GM19239 (cell line): Measurements from ENCODE around the gene NEDD4.
A peak's percentile ranks its signal among the peaks of the same experiment; 100 is the strongest.
"Not testable (repeated sequence)": the region's sequence is repeated elsewhere in the genome, so short reads cannot be mapped to it uniquely, and the experiment has no call there.

Experiments used
- DNase-seq: peaks from one replicate; pipeline ENCODE4 v3.0.0; 2011; ENCODE audit warnings: low spot score; ENCODE audit not compliant: insufficient read length
- FAIRE-seq: peaks from 2 replicates; lab custom pipeline; 2011; peaks lifted over from hg19 to GRCh38; lab: Jason Lieb, UNC

Gene NEDD4

DNA sequence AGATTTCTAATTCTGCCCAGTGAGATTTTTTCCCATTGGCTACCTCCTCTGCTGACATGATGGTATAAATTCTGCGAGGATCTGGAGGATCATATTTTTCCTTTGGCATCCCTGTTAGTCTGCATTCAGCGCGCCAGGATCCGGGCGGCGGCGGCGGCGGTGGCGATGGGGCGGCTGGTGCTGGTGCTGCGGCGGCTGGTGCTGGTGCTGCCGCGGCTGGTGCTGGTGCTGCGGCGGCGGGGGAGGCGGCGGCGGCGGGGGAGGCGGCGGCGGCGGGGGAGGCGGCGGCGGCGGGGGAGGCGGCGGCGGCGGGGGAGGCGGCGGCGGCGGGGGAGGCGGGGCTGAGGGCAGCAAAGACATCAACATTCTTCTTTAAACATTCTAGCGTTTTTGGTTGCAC, 13.6 kb upstream of the NEDD4 start:
- FAIRE-seq: not testable (repeated sequence)

DNA sequence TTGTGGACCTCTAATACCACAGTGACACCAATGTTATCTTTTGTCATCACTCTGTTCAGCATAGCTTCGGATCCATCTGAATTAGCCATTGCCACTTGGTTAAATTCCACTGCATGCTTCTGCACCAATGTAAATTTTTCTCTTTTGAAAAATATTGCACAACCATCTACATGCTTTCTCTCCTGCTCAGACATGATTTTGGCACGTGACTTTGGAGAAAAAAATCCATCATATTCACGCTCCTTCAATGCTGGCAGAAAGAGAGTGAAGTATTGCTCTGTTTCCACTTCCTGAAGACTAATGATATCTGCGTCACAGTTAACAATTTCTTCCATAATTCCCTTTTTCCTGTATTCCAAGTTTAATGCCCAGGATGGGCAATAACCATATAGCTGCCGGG, 13.0 kb upstream of the NEDD4 start:
- DNase-seq, FAIRE-seq: not testable (repeated sequence)

More for the DNA sequence above, 13.6 kb upstream of the NEDD4 start:
- DNase-seq: not testable (repeated sequence)

DNA sequence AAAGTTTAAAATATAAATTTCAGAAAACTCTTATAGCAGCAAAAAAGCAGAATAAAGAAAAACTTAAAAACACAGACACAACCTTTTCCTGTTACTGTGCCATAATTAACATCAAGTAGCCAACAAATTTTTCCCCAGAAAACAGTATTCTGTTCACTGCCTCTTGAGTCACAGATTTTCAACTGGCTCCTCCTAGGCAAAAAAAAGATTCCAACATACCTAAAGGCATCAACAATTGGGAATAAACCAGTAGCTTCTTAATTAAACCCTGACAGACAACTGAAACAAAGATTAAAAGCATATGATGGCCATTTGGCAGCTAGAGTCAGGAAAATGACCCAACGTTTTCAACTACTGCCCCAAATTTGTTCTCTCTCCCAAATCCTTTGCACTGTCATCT, 10.9 kb upstream of the NEDD4 start:
- FAIRE-seq, DNase-seq: not testable (repeated sequence)

DNA sequence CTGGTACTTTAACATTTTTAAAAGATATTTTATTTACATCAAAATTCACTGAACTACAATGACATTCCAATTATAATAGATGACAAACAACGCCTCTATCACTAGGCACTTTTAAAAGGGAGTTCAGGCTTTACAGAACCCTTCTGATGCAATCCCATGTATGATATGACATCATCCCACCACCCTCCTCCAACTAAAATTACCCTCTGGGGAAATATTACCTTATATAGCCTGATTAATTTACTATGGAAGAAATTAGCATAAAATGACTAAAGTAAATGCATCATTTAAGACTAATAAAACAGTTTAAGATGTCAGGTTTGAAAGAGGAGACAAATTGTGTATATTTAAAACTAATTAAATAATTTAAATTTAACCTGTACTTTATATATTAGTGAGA, 10.4 kb upstream of the NEDD4 start:
- DNase-seq, FAIRE-seq: not testable (repeated sequence)

DNA sequence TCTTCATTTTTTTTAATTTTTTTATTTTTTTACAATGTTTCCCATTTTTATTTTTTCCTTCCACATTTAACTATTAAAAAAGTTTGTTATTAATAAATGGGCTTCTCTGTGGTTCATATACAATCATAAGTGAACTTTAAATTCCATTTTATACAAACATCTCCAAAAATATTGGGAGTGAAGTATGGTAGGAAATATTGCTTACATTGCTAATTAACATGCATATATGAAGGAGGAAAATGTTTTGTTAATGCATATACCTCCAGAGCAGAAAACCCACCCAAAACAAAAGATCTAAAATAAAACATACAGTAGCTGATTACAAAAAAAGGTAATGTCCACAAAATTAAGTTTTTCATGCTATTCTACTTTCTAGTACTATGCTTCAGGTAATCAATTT, 9.9 kb upstream of the NEDD4 start:
- FAIRE-seq, DNase-seq: not testable (repeated sequence)

DNA sequence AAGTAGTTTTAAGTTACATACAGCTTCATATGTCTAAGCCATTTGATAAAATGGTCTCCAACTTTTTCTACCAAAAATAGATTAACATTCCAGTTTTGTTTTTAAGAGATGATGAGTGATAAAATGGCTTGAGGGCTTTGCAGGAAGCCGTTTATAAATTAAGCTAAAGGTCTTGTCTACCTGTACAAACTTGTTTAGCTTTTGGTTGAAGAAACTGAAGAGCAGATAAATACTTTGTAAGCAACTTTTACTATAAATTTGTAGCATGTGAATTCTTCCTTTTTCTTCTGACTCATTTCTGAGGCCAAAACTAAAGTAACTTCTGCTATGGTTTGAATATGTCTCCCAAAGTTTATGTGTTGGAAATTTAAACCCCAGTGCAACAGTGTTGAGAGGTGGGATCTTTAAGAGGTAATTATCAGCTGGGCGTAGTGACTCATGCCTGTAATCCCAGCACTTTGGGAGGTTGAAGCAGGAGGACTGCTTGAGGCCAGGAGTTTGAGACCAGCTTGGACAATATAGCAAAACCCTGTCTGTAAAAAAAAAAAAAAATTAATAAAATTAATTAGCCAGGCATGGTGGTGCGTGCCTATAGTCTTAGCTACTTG, 8.2 kb upstream of the NEDD4 start:
- FAIRE-seq (no peak), DNase-seq (no peak)

DNA sequence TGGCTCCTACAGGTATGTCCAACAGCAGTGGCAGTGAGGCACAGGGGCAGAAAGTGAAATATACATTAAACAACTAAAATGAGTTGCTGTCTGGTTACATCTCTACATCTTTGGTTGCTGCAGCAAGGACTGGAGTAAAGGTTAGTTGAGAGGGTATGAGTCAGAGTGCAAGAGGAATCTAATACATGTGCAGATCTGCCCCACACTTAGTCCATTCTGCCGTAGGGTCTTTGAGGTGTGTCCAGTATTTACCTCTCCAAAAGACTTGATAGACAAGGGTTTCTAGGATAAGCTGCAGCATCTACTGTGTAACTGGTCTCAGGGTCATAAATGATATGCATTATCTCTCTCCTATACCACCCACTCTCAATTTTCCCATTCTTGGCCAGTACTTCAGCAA, 6.2 kb upstream of the NEDD4 start:
- FAIRE-seq (no peak), DNase-seq (no peak)

DNA sequence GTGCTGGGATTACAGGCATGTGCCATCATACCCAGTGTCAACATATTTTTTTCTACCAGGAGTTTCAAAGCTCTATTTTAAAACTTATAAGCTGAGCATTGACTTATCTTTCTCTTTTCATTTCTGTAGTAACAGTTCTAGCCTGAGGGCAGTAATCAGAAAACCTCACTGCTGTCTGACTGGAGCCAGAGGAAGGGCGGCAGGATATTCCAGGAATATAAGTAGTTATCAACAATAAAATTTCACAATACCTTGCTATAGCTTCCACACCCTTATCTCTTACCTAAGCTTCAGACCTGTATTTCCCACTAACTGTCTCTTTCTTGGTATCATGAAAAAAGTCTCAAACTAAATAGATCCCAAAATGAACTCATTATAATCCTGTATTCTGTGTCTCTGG, 5.1 kb upstream of the NEDD4 start:
- DNase-seq (no peak), FAIRE-seq (no peak)

DNA sequence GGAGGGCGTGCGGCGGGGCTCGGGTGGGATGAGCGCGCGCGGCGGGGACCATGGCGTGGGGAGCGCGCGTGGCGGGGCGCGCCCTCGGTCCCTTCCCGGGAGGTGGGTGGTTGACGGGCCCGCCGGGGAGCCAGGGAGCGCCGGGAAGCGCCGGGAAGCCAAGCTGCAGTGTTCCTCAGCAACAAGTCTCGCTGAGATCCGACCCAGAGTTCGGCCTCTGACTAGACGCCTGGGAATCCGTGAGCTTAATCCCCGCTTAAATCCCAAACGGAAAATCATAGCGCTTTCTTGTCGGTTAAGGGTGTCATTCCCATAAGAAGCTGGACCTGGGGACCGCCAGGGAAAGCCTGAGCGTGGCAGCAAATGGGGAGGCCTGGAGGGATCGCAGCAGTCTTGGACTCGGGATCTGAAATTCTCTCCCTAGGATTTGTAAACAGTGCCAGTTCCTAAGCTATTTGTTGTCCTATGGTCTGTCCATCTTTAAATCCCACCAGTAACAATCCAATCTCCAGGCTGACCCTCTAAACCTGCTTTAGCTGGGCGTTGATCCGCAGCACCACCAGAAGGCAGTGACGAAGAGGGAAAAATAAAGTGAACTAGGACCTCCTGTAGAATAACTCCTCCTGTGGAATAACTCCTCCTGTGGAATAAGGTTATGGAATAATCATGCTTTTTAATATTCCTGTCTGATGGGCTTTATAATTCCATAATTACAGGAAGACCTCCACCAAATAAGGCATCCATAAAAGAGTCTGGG, 570 bp upstream of the NEDD4 start:
- no peak for DNase-seq
- FAIRE-seq: peak; percentile 60

DNA sequence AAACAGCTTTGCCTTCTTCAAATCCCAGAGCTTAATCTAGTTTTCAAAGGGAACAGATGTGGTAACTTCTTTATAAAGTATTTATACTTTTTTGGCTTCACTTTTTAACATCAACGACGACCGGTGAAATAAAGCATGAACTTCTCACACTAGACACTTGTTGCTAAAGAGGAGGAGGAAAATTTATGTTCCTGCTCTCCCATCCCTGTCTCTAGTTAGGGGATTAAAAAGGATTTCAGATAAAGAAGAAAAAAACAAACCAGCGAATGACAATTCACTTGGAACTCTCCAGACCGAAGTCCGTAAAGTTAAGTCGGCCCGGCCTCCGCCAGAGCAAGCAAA, 672 bp downstream of the NEDD4 start:
- DNase-seq (no peak), FAIRE-seq (peak; percentile 74)

DNA sequence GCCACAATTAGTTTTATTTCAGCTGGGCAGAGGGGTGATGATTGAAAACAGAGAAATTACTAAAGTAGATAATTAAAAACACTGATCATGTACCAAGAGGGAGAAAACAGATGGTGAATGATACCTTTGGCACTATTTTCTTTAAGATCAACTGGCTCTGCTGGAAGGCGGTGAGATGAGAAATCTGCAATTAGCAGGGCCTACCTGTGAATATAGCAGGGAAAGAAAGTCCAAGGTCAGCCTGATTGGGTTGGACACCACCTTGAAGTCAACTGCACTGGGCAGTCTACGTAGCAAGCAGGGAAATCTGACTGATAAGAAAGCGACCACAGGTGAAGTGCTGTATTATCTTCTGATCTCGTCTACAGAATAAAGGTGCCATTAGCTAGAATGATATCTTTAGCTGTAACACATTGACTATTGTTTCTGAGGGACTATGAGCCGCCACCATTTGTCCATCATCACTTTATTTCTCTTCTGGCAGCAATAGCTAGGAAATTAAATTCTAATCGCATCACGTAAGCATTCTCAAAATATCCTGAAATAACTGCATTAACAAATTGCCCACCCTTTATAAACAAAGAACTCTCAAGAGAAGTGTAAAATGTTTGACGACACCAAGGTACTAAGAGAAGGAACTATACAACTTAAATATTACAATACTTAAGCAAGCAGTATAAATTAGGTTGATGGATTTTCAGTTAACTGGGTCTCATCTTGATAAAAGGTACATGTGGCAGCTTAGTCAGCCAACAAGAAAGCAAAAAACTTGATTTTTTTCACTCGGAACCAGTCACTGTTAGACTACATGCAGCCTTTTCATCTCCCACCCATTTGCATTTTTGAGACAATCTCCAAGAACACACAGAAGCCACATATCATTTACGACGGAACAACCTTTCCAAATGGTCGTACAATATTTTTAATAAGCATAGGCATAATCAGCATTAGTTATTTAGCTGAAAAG, 1.3 kb downstream of the NEDD4 start:
- no peak for DNase-seq
- no peak for FAIRE-seq

DNA sequence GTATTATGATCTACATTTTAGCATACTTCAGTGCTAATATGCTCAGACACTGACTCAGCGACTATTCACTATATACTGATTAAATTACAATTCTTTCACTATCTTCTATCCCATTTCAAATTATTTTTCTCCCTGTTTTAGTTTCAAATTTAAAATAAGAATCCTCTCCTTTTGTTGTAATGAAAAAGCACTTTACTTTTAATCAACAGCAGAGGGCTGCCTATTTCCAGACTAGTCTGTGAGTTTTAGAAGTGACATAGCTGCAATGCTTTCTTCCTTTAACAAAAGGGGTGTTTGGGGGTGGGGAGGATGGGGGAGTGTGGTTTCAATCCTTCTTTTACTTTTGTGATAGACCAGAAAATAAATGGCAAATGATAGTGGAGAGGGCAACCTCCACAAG, 2.4 kb downstream of the NEDD4 start:
- FAIRE-seq (no peak), DNase-seq (no peak)

DNA sequence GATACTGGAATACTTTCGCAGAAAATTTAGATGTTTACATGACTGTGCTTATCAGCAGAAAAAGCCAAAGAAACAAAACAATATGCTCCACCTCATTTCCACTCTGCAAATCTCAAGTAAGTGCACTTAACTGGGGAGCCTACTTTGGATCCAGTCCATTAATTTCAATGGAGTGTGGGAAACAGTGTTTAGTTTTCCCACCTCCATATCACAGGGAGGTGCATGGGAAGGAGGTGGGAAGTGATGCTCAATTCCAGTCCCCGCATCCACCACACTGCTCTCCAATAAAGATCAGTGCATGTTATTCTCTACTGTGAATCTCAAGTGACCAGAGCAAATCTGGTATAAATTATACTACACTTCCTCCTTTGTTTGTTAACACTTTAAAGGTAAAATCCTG, 2.9 kb downstream of the NEDD4 start:
- DNase-seq (no peak), FAIRE-seq (no peak)

DNA sequence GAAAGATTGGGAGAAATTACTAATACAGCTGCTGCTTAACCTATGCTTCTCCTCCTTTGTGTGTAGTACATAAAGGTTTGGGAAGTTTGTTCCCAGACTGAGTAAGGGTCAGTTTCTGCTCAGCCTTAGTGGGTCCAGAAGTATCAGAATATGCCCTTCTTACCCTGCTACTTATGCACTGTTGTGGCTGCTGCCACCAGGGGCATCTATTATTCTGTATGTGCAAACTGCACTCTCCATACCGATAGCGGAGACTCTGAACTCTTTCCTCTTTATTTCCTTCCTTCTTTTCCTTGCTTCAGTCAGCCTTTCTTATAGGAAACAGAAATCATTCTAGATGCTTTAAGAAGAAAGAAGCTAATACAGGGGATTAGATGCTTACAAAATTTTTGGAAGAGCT, 4.0 kb downstream of the NEDD4 start:
- no peak for FAIRE-seq

DNA sequence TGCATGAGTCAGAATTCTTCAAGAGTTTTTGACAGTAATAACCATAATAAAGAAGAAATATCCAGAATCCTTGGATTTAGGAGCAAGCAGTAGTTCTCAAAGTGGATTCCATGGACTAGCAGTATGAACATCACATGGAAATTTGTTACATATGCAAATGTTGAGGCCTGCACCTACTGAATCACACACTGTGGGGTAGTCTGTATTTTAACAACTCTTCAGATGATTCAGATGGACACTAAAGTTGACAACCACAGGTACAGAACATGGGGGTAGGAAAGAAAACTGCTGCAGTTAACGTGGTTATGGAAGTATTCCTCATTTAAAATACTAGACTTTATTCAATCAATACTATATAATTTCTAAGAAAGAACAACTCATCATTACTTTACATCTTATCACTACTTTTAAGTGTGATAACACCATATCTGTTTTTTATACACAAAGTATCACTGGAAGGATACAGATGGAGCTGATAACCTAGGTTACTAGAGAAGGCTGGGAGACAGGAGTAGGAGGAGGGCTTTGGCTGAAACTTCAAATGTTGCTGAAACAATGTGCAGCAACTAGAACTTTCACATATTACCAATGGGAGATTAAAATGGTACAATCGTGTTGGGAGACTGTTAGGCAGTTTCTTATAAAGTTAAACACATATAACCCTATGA, 11.7 kb downstream of the NEDD4 start:
- DNase-seq (no peak), FAIRE-seq (no peak)

More for the DNA sequence above, 4.0 kb downstream of the NEDD4 start:
- DNase-seq: no peak

DNA sequence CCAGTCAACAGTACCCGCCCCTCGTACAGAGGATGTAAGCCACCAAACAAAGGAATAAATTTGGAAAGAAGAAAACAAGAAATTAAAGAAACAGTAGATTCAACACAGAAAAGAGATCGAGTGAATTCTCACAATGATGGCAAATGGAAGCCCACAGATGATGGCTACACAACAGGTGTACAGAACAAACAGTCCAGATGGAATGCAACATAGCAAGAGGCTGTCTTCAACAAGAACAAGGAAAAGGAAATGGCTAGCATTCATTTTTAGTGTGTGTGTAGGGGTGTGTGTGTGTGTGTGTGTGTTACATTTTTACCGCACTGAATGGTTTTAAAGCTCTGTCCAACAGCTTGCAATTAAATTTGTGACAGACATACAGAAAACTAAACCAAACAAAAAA, 12.9 kb downstream of the NEDD4 start:
- DNase-seq (no peak), FAIRE-seq (no peak)

DNA sequence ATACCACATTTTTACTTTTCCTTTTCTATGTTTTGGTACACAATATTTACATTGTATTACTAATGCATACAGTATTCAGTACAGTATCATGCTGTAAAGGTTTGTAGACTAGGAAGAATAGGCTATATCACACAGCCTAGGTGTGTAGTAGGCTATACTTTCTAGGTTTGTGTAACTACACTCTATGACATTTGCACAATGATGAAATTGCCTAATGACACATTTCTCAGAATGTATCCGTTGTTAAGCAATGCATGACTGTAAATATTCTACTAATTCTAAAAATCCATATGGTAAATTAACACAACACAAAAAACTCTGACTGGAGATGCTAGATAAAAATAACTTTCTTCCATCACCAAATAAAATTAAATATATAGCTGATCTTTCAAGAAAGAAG, 16.2 kb downstream of the NEDD4 start:
- no peak for FAIRE-seq
- DNase-seq: no peak

DNA sequence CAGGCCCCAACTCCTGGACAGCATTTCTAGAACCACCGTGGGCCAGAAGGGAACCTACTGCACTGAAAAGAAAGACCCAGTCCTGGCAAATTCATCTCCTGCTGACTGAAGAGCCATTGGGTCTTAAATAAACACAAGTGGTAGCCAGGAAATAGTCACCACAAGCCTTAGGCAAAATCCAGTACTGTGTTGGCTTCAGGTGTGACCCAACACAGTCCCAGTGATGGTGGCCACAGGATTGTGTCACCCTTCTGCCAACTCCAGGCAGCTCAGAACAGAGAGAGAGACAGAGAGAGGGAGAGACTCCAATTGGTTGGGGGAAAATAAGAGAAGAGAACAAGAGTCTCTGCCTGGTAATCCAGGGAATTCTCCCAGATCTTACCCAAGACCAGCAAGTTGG, 23.1 kb downstream of the NEDD4 start:
- FAIRE-seq (no peak), DNase-seq (no peak)

DNA sequence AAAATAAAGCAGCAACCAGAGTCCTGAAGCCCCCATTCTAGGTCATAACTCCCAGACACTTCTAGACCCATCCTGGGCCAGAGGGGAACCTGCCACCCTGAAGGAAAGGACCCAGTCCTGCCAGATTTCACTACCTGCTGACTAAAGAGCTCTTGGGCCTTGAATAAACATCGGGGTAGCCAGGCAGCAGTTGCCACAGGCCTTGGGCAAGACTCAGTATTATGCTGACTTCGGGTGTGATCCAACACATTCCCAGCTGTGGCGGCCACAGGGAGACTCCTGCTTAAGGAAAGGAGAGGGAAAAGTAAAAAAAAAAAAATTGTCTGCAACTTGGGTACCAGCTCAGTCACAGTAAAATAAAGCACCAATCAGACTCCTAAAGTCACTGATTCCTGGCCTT, 23.8 kb downstream of the NEDD4 start:
- FAIRE-seq (no peak), DNase-seq (no peak)

DNA sequence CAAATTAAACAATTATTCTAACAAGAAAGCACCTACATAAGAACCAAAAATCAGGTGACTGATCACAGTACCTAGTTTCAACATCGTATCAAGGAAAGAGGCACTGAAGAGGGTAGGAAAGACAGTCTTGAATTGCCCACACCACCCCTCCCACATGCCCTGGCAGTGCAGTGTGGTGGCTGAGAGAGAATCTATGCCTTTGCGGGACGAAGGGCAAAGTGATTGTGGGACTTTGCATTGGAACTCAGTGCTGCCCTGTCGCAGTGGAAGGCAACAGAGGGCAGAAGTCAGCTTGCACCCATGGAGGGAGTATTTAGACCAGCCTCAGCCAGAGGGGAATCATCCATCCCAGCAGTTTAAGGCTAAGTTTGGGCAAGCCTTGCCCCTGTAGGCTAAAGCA, 24.5 kb downstream of the NEDD4 start:
- FAIRE-seq: no peak

More for the DNA sequence above, 24.5 kb downstream of the NEDD4 start:
- DNase-seq: no peak
